Heart left ventricle (tissue), 16 donors: ENCODE results near the gene AGRN. TPM values are rescaled to one million over a fixed set of nuclear protein-coding genes. Genes with fewer than 3 reads are reported as not detected.

ENCODE experiments used
- ATAC-seq, 4 donors: fragments of 200-7000 bp; cut with Tn5 transposase; one replicate each; pipeline ENCODE4 v1.9.1; 2020 to 2022; ENCODE audit warnings: moderate library complexity in 4 of 4, mild to moderate bottlenecking in 3 of 4, moderate number of reproducible peaks in 1 of 4
- DNase-seq, 5 donors: peaks; one replicate each; pipeline ENCODE4 v3.0.0-alpha.2; 2020
- H3K27ac ChIP-seq, 12 donors: fragments of 200-600 bp; sonication (generic) in 4 of 12; one replicate each; pipeline versions ENCODE4 v1.5.0 to v1.8.0; 2016 to 2022; ENCODE audit warnings: mild to moderate bottlenecking in 2 of 12
- H3K27me3 ChIP-seq, 9 donors: fragments of 200-600 bp; sonication (generic) in 2 of 9; one replicate each; pipeline versions ENCODE4 v1.5.1 to v1.8.0; 2016 to 2022; ENCODE audit warnings: mild to moderate bottlenecking in 3 of 9
- H3K36me3 ChIP-seq, 9 donors: fragments of 200-600 bp; sonication (generic) in 2 of 9; one replicate each; pipeline versions ENCODE4 v1.5.0 to v1.8.0; 2018 to 2022; ENCODE audit warnings: mild to moderate bottlenecking in 2 of 9
- H3K4me1 ChIP-seq, 12 donors: fragments of 200-600 bp; sonication (generic) in 4 of 12; one replicate each; pipeline versions ENCODE4 v1.5.0 to v1.8.0; 2016 to 2022; ENCODE audit warnings: mild to moderate bottlenecking in 3 of 12
- H3K4me3 ChIP-seq, 12 donors: fragments of 200-600 bp; sonication (generic) in 4 of 12; one replicate each; pipeline versions ENCODE4 v1.5.0 to v1.8.0; 2017 to 2022; ENCODE audit warnings: mild to moderate bottlenecking in 9 of 12, moderate library complexity in 4 of 12
- H3K9me3 ChIP-seq, 12 donors: fragments of 200-600 bp; sonication (generic) in 4 of 12; one replicate each; pipeline versions ENCODE4 v1.5.0 to v1.8.0; 2016 to 2022; ENCODE audit warnings: mild to moderate bottlenecking in 1 of 12
- CTCF ChIP-seq, 12 donors: fragments of 200-600 bp; sonication (generic) in 4 of 12; IDR thresholded peaks; one replicate each; pipeline versions ENCODE4 v1.5.0 to v1.8.0; 2018 to 2022; ENCODE audit warnings: antibody characterized with exemption in 12 of 12, mild to moderate bottlenecking in 5 of 12
- POLR2A ChIP-seq, 2 donors: fragments of 450-650 bp; IDR thresholded peaks; one replicate each; pipeline ENCODE4 v1.6.1; 2017; ENCODE audit warnings: antibody characterized with exemption in 2 of 2, mild to moderate bottlenecking in 2 of 2, moderate library complexity in 2 of 2
- WGBS, 4 donors: extraction: QIAGEN DNeasy Blood & Tissue Kit in 2 of 4; methylation state at CpG; one replicate each; pipeline versions ENCODE4 v1.1.5 to v1.1.7; 2013 to 2018; 5-methylcytosine and 5-hydroxymethylcytosine counted together
- intact Hi-C, 10 donors: fragments of 100-400 bp; cut with DNase I; formaldehyde crosslinking; loops; one replicate each; pipeline versions ENCODE4 v1.11.1 to v1.14.2; 2022
- polyA plus RNA-seq, 2 donors: library from polyadenylated mRNA; stranded (reverse); fragments of 200-250 nt; gene quantifications; one replicate each; pipeline ENCODE4 v1.2.3, GENCODE V29; 2013
- total RNA-seq, 9 donors: library from RNA; depleted of rRNA in 2 of 9; stranded (reverse); fragments of >200 nt in 2 of 9; fragmentation: NEBNext Ultra II Directional in 3 of 9; extraction: Animal tissue kit (Norgen Biotek cat#: 25700) in 3 of 9; gene quantifications; one replicate each; pipeline versions ENCODE4 v1.1.0 to v1.2.4, GENCODE V29; 2016 to 2023
- donor health status: ischemic (EF 13 %, LVEDD 7.1; RV severe dilation, severe dysfunction).
- donor health status: healthy with polysubstance abuse.
- donor health status: DM: no; HTN: yes; CAD: no.
- donor health status: DM: no; HTN: no; CAD: no.
- donor health status: ischemic (EF 25% LVEDD 6.9; RV normal size, moderate dysfunction).
- donor health status: ischemic (EF 25% LVEDD 5.7; RV mildly dilated, moderate dysfunction).
- donor health status: healthy.
- donor health status: DM: yes; HTN: yes; CAD: no.
- donor health status: ischemic (EF 35%, LVEDD 5.7; RV mildly dilated, moderate dysfunction).
- donor health status: nonischemic (EF 11% LVEDD 7.7; RV severe dilation, severe dysfunction).
- donor health status: DM: yes; HTN: yes; CAD: no.
- donor health status: PGD.
- donor health status: ischemic (EF 29% LVEDD 5.4; RV normal size, mild dysfunction).
- donor health status: nonischemic (EF 23%, LVEDD 6.1; RV moderate dilation, normal function).

AGRN gene
- total and polyA plus RNA-seq, 11 donors: 9.7 to 45.7 (median 18.6) TPM

- ATAC-seq (no peak), DNase-seq (peak in 4 of 5 donors; percentile 6 to 60 (median 20))
- Histone ChIP-seq H3K27ac (no peak overlapping the region), H3K36me3 (peaks cover 0 to 3% (median 0%) of the 10 kb centered on the region in 9 donors), H3K4me1 (peaks cover 0 to 14% (median 12%) of the 10 kb centered on the region in 12 donors), H3K9me3 (no peaks in the 10 kb centered on the region), H3K4me3 (no peak overlapping the region), H3K27me3 (peaks cover 0 to 4% (median 0%) of the 10 kb centered on the region in 9 donors)
- intact Hi-C loops: no loop called here
- TF ChIP-seq POLR2A (IDR thresholded peaks at IDR 0.05) (no peak), CTCF (IDR thresholded peaks at IDR 0.05) (no peak)
- WGBS, 4 donors: 88 to 94% (median 92%) methylated on average over 40 to 52 of the region's 52 CpGs
Observed at GRCh38 chr1:1081311-1082238, 61.7 kb downstream of the AGRN start.

DNA sequence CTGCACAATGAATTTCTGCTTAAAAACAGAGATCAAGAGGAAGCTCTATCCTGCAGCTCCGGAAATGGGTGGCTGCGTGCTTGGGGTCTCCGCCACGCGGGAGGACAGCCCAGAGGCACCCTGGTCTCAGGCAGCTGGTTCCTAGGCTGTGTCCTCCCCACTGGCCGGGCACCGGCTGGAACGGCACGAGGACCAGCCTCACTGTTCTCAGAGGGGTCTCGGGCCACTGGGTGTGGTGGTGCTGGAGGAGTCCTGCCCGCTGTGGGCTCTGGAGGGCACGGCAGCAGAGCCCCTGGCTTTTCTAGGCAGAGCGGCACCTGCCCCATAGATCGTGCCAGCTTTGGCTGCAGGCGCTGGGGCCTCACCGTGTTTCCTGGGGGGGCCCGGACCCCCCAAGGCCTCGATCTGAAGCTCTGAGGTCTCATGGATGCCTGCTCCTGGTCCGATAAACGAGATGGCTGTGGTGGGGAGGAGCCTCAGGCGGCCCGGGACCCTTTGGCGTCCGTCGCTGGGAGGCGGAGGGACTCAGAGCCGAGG, 62.4 kb downstream of the AGRN start:
- Histone ChIP-seq H3K27me3 (peaks cover 0 to 4% (median 0%) of the 10 kb centered on the region in 9 donors), H3K9me3 (no peaks in the 10 kb centered on the region), H3K36me3 (peaks cover 0 to 3% (median 0%) of the 10 kb centered on the region in 9 donors), H3K4me1 (peaks cover 0 to 14% (median 12%) of the 10 kb centered on the region in 12 donors), H3K27ac (no peak overlapping the region), H3K4me3 (no peak overlapping the region)
- 90 to 94% (median 93%) methylated on average over 10 to 27 of the region's 27 CpGs for WGBS, 4 donors
- no peak for TF ChIP-seq CTCF (IDR thresholded peaks at IDR 0.05)
- TF ChIP-seq POLR2A (IDR thresholded peaks at IDR 0.05): no peak
- intact Hi-C loops: no loop called here
- ATAC-seq (no peak), DNase-seq (peak in 1 of 5 donors; percentile 64)

DNA sequence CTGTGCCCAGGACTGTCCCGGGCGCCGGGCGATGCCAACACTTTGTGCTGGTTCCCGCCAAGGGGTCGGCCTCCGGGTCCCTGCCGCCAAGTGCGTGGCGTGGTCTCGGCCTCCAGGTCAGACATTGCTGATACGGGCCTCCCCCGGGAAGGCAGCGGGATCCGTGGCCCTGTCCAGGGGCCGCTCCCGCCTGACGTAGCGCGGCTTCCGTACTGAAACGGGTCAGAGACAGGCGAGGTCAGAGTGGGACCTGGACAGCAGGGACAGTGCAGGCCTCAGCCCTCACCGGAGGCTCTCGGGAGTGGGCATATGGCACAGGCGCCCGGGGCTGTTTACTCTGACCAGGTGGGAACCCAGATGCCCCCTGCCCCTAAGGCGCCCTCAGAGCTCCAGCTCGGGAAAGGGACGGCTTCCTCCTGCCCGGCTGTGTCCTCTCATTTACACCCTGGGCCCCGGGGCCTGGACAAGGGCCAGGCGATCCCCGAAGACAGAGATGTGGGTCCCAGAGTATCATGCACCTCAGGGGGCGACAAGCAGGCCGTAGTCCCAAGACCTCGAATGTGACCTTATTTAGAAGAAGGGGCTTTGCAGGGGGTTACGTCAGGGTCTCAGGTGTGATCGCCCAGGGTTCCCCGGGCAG, 63.0 kb downstream of the AGRN start:
- TF ChIP-seq POLR2A (IDR thresholded peaks at IDR 0.05): no peak
- TF ChIP-seq CTCF (IDR thresholded peaks at IDR 0.05): no peak
- WGBS, 4 donors: 88 to 93% (median 92%) methylated on average over 15 to 40 of the region's 40 CpGs
- DNase-seq: peak in 3 of 5 donors; percentile 8 to 17 (median 17)

More for the DNA sequence above, 63.0 kb downstream of the AGRN start:
- peaks cover 0 to 14% (median 12%) of the 10 kb centered on the region in 12 donors for H3K4me1 ChIP-seq
- intact Hi-C loops: no loop called here
- peaks cover 0 to 3% (median 0%) of the 10 kb centered on the region in 9 donors for H3K36me3 ChIP-seq
- H3K27ac ChIP-seq: no peak overlapping the region
- ATAC-seq: no peak
- no peak overlapping the region for H3K4me3 ChIP-seq
- H3K27me3 ChIP-seq: peaks cover 0 to 4% (median 0%) of the 10 kb centered on the region in 9 donors
- H3K9me3 ChIP-seq: no peaks in the 10 kb centered on the region
